Neural cell (in vitro differentiated cells): ENCODE results near the gene TM2D3.

Experiments used
- EP300 ChIP-seq: fragments of 450-650 bp; conservative IDR thresholded peaks from 2 replicates; pipeline ENCODE4 v1.6.1; 2014; ENCODE audit warnings: antibody characterized with exemption, mild to moderate bottlenecking, moderate library complexity; ENCODE audit not compliant: poor library complexity, severe bottlenecking
- TAF1 ChIP-seq: IDR thresholded peaks from 2 replicates; pipeline ENCODE4 v1.6.1; 2012; ENCODE audit warnings: low read depth
- TF ChIP-seq, protein P1 (sequence below): fragments of 450-650 bp; IDR thresholded peaks from 2 replicates; pipeline ENCODE4 v1.5.1; 2014; ENCODE audit warnings: antibody characterized with exemption, mild to moderate bottlenecking, moderate library complexity; ENCODE audit not compliant: poor library complexity, severe bottlenecking

DNA sequence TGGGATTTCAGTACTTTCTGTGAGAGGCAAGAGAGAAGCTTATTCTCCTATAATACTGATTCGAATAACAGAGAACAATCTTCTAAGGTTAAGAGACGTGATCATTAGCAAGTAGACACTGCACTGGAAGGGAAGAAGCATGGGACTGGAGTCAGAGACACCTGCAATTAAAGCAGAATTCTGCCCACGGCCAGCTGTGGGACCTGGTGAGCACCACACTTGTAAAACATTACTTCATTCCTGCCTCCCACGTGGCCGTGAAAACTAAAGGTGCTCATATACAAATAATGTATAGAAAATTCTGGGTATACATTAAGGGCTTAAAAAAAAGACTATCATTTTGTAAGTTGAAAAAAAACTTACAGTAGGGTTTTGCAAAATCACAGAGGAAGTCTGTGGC, 2.0 kb downstream of the TM2D3 start:
- TF ChIP-seq, protein P1, sequence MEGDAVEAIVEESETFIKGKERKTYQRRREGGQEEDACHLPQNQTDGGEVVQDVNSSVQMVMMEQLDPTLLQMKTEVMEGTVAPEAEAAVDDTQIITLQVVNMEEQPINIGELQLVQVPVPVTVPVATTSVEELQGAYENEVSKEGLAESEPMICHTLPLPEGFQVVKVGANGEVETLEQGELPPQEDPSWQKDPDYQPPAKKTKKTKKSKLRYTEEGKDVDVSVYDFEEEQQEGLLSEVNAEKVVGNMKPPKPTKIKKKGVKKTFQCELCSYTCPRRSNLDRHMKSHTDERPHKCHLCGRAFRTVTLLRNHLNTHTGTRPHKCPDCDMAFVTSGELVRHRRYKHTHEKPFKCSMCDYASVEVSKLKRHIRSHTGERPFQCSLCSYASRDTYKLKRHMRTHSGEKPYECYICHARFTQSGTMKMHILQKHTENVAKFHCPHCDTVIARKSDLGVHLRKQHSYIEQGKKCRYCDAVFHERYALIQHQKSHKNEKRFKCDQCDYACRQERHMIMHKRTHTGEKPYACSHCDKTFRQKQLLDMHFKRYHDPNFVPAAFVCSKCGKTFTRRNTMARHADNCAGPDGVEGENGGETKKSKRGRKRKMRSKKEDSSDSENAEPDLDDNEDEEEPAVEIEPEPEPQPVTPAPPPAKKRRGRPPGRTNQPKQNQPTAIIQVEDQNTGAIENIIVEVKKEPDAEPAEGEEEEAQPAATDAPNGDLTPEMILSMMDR: no peak
- TF ChIP-seq EP300 (no peak), TAF1 (no peak)
